Astrocyte of the cerebellum (primary cell): ENCODE results near the gene FANCD2.
"Not testable (repeated sequence)": the region's sequence is repeated elsewhere in the genome, so short reads cannot be mapped to it uniquely, and the experiment has no call there.

ENCODE experiments used
- DNase-seq: peaks from one replicate; pipeline ENCODE4 v3.0.0-alpha.2; 2011; ENCODE audit warnings: low read depth
- H3K4me3 ChIP-seq: 2 replicates; pipeline ENCODE4 v1.5.1; 2011; ENCODE audit warnings: mild to moderate bottlenecking, low read depth, low read length, moderate library complexity
- in situ Hi-C: cut with HindIII; loops from 2 replicates; pipeline ENCODE4 v1.10.0; 2017; ENCODE audit warnings: low sequenced_read_pairs
- TF ChIP-seq, protein P1 (sequence below): IDR thresholded peaks from 2 replicates; pipeline ENCODE4 v1.5.1; 2012; ENCODE audit warnings: low read length, low read depth, moderate library complexity, mild to moderate bottlenecking; ENCODE audit errors: missing control alignments

The FANCD2 gene

GRCh38 chr3:10012106-10012505 lies 14.1 kb upstream of the FANCD2 start:
- in situ Hi-C loops, result no loop called here
- no peak for DNase-seq
- TF ChIP-seq, protein P1, sequence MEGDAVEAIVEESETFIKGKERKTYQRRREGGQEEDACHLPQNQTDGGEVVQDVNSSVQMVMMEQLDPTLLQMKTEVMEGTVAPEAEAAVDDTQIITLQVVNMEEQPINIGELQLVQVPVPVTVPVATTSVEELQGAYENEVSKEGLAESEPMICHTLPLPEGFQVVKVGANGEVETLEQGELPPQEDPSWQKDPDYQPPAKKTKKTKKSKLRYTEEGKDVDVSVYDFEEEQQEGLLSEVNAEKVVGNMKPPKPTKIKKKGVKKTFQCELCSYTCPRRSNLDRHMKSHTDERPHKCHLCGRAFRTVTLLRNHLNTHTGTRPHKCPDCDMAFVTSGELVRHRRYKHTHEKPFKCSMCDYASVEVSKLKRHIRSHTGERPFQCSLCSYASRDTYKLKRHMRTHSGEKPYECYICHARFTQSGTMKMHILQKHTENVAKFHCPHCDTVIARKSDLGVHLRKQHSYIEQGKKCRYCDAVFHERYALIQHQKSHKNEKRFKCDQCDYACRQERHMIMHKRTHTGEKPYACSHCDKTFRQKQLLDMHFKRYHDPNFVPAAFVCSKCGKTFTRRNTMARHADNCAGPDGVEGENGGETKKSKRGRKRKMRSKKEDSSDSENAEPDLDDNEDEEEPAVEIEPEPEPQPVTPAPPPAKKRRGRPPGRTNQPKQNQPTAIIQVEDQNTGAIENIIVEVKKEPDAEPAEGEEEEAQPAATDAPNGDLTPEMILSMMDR, result no peak
- no peak overlapping the region for H3K4me3 ChIP-seq

DNA sequence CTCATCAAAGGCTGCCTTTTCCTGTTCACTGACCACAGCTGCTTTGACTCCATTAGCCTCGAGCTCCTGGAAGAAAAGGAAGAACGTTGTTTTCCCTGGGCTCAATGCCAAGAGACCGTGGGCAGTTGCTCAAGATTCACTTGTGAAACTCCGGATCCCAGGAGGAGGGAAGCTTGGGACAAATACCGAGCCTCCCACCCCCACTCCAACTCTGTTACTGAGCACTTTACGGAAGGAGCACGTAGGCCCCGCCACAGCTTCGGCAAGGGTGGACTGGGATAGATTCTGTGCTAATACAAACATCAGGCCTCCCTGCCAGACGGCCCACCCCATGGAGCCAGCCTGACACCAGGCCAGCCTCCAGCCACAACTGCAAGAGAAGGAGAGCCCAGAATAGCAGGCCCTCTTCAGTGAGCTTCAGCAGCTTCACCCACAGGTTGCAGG lies 10.8 kb upstream of the FANCD2 start:
- peak; percentile 98 for DNase-seq
- in situ Hi-C loops, result no loop called here

GRCh38 chr3:10017636-10018292 lies 8.5 kb upstream of the FANCD2 start:
- TF ChIP-seq, protein P1, result no peak
- no peak overlapping the region for H3K4me3 ChIP-seq
- in situ Hi-C loops, result no loop called here
- DNase-seq, result peak; percentile 37

More for the DNA sequence above, 10.8 kb upstream of the FANCD2 start:
- H3K4me3 ChIP-seq, result peak overlapping the region; percentile 10
- TF ChIP-seq, protein P1, result no peak

DNA sequence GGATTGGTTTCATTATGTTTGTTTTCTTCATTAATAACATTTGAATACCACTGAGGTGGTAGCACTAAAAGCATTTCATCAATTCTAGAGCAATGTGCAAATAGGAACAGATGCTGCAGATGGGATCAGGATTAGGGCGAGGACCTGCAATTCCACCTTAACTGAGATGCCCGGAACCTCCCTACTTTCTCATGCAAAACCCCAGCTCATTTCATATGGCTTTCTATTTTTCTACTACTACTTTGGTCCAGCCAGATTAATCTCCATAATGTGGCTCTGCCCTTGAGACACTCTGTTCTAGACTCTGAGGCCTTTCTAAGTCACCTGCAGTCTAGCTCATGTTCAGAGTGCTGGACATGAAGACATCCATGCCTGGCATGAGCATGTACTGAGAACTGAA lies 7.4 kb upstream of the FANCD2 start:
- in situ Hi-C loops, H3K4me3 ChIP-seq, DNase-seq: not testable (repeated sequence)

- in situ Hi-C loops, result no loop called here
- TF ChIP-seq, protein P1, result no peak
- H3K4me3 ChIP-seq, result no peak overlapping the region
- DNase-seq, result no peak
These were observed 6.9 kb upstream of the FANCD2 start for GRCh38 chr3:10019326-10019725.

DNA sequence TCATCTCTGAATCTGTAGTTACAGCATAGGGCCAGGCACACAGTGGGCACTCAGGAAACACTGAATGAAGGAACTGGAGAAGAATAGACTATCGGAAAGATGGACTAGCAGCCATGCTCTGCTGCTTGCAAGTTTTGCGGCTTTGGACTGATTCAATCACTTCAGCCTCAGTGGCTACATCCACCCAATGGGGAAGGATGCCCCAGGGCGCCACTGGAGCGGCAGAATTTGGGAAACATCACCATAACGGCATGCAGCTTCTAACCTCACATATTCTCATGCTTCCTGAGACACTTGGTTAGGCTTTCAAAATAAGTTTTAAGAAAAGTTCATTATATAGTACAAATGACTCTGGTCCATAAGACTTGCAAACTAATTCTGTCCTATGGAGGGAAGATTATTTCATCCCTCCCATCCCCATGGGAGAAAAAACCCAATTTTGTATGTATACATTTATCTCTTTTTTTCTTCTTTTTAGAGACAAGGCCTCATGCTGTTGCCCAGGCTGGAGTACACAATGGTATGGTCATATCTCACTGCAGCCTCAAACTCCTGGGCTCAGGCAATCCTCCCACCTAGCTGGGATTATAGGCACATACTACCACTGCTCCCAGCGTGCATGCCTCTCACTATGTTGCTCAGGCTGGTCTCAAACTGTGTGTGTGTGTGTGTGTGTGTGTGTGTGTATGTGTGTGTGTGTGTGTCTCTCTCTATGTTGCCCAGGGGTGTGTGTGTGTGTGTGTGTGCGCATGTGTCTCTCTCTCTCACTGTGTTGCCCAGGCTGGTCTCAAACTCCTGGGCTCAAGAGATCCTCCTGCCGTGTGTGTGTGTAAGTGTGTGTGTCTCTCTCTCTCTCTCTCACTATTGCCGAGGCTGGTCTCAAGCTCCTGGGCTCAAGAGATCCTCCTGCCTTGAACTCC lies 4.1 kb upstream of the FANCD2 start:
- DNase-seq, result no peak
- in situ Hi-C loops, result no loop called here
- TF ChIP-seq, protein P1, result no peak
- no peak overlapping the region for H3K4me3 ChIP-seq
